K562 (cell line): Measurements from ENCODE around the gene L3MBTL3. TPM values are rescaled to one million over a fixed set of nuclear protein-coding genes. Genes with fewer than 3 reads are reported as not detected.

ENCODE experiments used
- ATAC-seq: fragments of 200-7000 bp; cut with Tn5 transposase; 3 replicates; pipeline ENCODE4 v1.9.1; 2020; ENCODE audit warnings: moderate library complexity
- BruUV-seq: library from RNA; stranded (reverse); fragments of 400-500 nt; replicated peaks from 2 replicates; lab custom pipeline; 2021; lab: Mats Ljungman, UMichigan
- CTCF ChIA-PET: fragments of 300-600 bp; formaldehyde crosslinking; extraction: SDS; loops from one replicate; lab custom pipeline; 2021; ENCODE audit warnings: low intra/inter-chr PET ratio; lab: Yijun Ruan, JAX
- POLR2A ChIA-PET: fragments of 300-600, 350-650 bp; sonication (Branson Sonifier 250); formaldehyde crosslinking; extraction: SDS; loops from one replicate; lab custom pipeline; 2021; ENCODE audit warnings: antibody characterized with exemption, inconsistent platforms; lab: Yijun Ruan, JAX
- DNase-seq, 4 experiments: peaks; one replicate each; pipeline versions ENCODE4 v3.0.0 to v3.0.0-alpha.2; 2011 to 2018; ENCODE audit warnings: low spot score in 3 of 4, mixed read lengths in 3 of 4; ENCODE audit errors: extremely low read depth in 1 of 4
- FAIRE-seq: peaks from 2 replicates; lab custom pipeline; 2011; peaks lifted over from hg19 to GRCh38; lab: Jason Lieb, UNC
- H2AFZ ChIP-seq: 2 replicates; pipeline ENCODE4 v1.6.0; 2011; ENCODE audit warnings: low read depth, low read length, control low read depth, inconsistent platforms
- H3K27ac ChIP-seq: fragments of 200-600 bp; 3 replicates; pipeline ENCODE4 v1.8.0; 2011; ENCODE audit warnings: low read depth, mild to moderate bottlenecking, control low read depth, inconsistent platforms, low read length, moderate library complexity, mixed read lengths; ENCODE audit errors: extremely low read depth
- H3K27me3 ChIP-seq, 2 experiments: fragments of 300-600 bp in 1 of 2; 2 replicates in 1 of 2; 3 replicates in 1 of 2; pipeline versions ENCODE4 v1.6.0 to v1.8.0; 2011; ENCODE audit warnings: inconsistent platforms in 2 of 2, low read length in 2 of 2, mild to moderate bottlenecking in 1 of 2, mixed read lengths in 1 of 2, moderate library complexity in 1 of 2; ENCODE audit not compliant: control insufficient read depth in 2 of 2, insufficient read depth in 2 of 2
- H3K36me3 ChIP-seq: fragments of 300-600 bp; 3 replicates; pipeline ENCODE4 v1.8.0; 2011; ENCODE audit warnings: mild to moderate bottlenecking, low read length, inconsistent platforms; ENCODE audit not compliant: control insufficient read depth, insufficient read depth
- H3K4me1 ChIP-seq, 2 experiments: fragments of 200-600 bp in 1 of 2; replicated peaks in 1 of 2; 2 replicates in 1 of 2; 3 replicates in 1 of 2; pipeline versions ENCODE4 v1.5.1 to v1.8.0; 2011; ENCODE audit warnings: inconsistent platforms in 2 of 2, low read length in 2 of 2, mild to moderate bottlenecking in 1 of 2, mixed read lengths in 1 of 2, moderate library complexity in 1 of 2; ENCODE audit not compliant: control insufficient read depth in 2 of 2, insufficient read depth in 2 of 2
- H3K4me2 ChIP-seq: 2 replicates; pipeline ENCODE4 v1.6.1; 2011; ENCODE audit warnings: low read length, control low read depth, inconsistent platforms, mixed read lengths; ENCODE audit not compliant: insufficient read depth
- H3K4me3 ChIP-seq: fragments of 200-600 bp; sonication (generic), shearing (Covaris generic); 2 replicates; pipeline ENCODE4 v1.5.1; 2016; ENCODE audit warnings: control low read depth, inconsistent platforms
- H3K79me2 ChIP-seq: fragments of 200-600 bp; 3 replicates; pipeline ENCODE4 v1.8.0; 2011; ENCODE audit warnings: low read length, inconsistent platforms; ENCODE audit not compliant: control insufficient read depth, insufficient read depth
- H3K9ac ChIP-seq, 2 experiments: 2 replicates each; pipeline versions ENCODE4 v1.6.0 to v1.6.1; 2011; ENCODE audit warnings: low read depth in 2 of 2, low read length in 2 of 2, control low read depth in 1 of 2, inconsistent platforms in 1 of 2, mild to moderate bottlenecking in 1 of 2, mixed read lengths in 1 of 2; ENCODE audit not compliant: insufficient read depth in 1 of 2
- H3K9me1 ChIP-seq: one replicate; pipeline ENCODE4 v1.6.0; 2011; ENCODE audit warnings: inconsistent platforms, mild to moderate bottlenecking, low read length, moderate library complexity; ENCODE audit not compliant: control insufficient read depth, insufficient read depth
- H3K9me3 ChIP-seq: replicated peaks from 2 replicates; pipeline ENCODE4 v1.5.1; 2011; ENCODE audit warnings: low read depth, low read length, inconsistent platforms; ENCODE audit not compliant: control insufficient read depth, insufficient read depth
- H4K20me1 ChIP-seq: replicated peaks from 2 replicates; pipeline ENCODE4 v1.6.1; 2011; ENCODE audit warnings: low read length, inconsistent platforms, mixed read lengths; ENCODE audit not compliant: control insufficient read depth, insufficient read depth
- CTBP1 ChIP-seq: fragments of 450-650 bp; IDR thresholded peaks from 2 replicates; pipeline ENCODE4 v1.6.1; 2016; ENCODE audit warnings: borderline replicate concordance
- RBM34 ChIP-seq: fragments of 200-400 bp; formaldehyde crosslinking; IDR thresholded peaks from 2 replicates; pipeline ENCODE4 v1.6.1; 2018; ENCODE audit warnings: low read length, borderline replicate concordance; ENCODE audit not compliant: insufficient read depth
- WGBS: fragments of 100-300 bp; shearing (Covaris generic); methylation state at CpG from one replicate; pipeline ENCODE4 v1.1.6; 2016; ENCODE audit warnings: low coverage, mixed read lengths; ENCODE audit not compliant: insufficient coverage; ENCODE audit errors: missing lambda C conversion rate; 5-methylcytosine and 5-hydroxymethylcytosine counted together
- in situ Hi-C: fragments of 300-500 bp; cut with MboI; formaldehyde crosslinking; loops from 4 replicates; pipeline ENCODE4 v1.15.0; 2018; ENCODE audit warnings: inconsistent platforms, mixed read lengths
- intact Hi-C: fragments of 100-400 bp; cut with micrococcal nuclease; formaldehyde crosslinking; loops from 2 replicates; pipeline ENCODE4 v1.14.2; 2022
- polyA plus RNA-seq, 8 experiments: library from polyadenylated mRNA; depleted of rRNA in 4 of 8; stranded (reverse) in 5 of 8; unstranded in 3 of 8; fragments of >200 nt; fragmentation: Nextera tagmentation in 2 of 8; fragmentation: Illumina TruSeq in 1 of 8; extraction: Ambion mirVana in 2 of 8; extraction: Trizol in 1 of 8; gene quantifications; 2 replicates each; pipeline versions ENCODE4 v1.2.1 to v1.2.3, GENCODE V29; 2011 to 2014; ENCODE audit warnings: inconsistent platforms in 1 of 8, missing spikeins in 1 of 8
- total RNA-seq, 7 experiments: library from RNA; depleted of rRNA in 6 of 7; stranded (reverse); fragments of >200 nt in 6 of 7; fragmentation: Illumina TruSeq in 2 of 7; extraction: Trizol in 2 of 7; gene quantifications; 2 replicates each; pipeline versions ENCODE4 v1.2.1 to v1.2.3, GENCODE V29; 2011 to 2021; ENCODE audit warnings: low replicate concordance in 1 of 7

Gene L3MBTL3
- total and polyA plus RNA-seq, 9 of the 15 experiments (the other 6 are each of a cell fraction or from before 2014, with no cell fraction given) = 0.83 to 6.9 (median 5.4) TPM

- TF ChIP-seq RBM34 = no peak
- TF ChIP-seq CTBP1 = no peak
- intact Hi-C loops (no loop called here), in situ Hi-C loops (no loop called here)
- no peak for FAIRE-seq
- H3K4me3 ChIP-seq = no peak overlapping the region
- no TSS peak for BruUV-seq
- no peak for ATAC-seq
- no peaks in the 10 kb centered on the region for H3K27me3 ChIP-seq
- CTCF ChIA-PET = no interaction called here
- no peak overlapping the region for H3K27ac ChIP-seq
- no peaks in the 10 kb centered on the region for H4K20me1 ChIP-seq
- no peak for DNase-seq
- H3K9me1 ChIP-seq = no peaks in the 10 kb centered on the region
- no peaks in the 10 kb centered on the region; a peak in 1 of 5 replicates for H3K4me1 ChIP-seq
- H3K36me3 ChIP-seq = no peaks in the 10 kb centered on the region
- H3K4me2 ChIP-seq = no peak overlapping the region
- H3K9ac ChIP-seq = no peak overlapping the region
- POLR2A ChIA-PET = no interaction called here
- 39% methylated on average over 8 of the region's 8 CpGs for WGBS
- H3K79me2 ChIP-seq = no peaks in the 10 kb centered on the region
- no peaks in the 10 kb centered on the region for H3K9me3 ChIP-seq
- H2AFZ ChIP-seq = no peak overlapping the region
Observed at GRCh38 chr6:130189531-130190397, 171.4 kb downstream of the L3MBTL3 start.

Other genes with a start within 250 kb of the L3MBTL3 start
- not detected in 2 replicates for gene TMEM244, start 157.3 kb upstream of the L3MBTL3 start, total RNA-seq (2014; rRNA removed)
- gene TMEM244, start 157.3 kb upstream of the L3MBTL3 start, total RNA-seq (2014; rRNA removed; fragmentation: Illumina TruSeq; extraction: Trizol) = not detected in 2 replicates
- not detected in 2 replicates for gene TMEM244, start 157.3 kb upstream of the L3MBTL3 start, total RNA-seq (2015; rRNA removed; fragmentation: Illumina TruSeq; extraction: Trizol)
- gene TMEM244, start 157.3 kb upstream of the L3MBTL3 start, total RNA-seq (2021) = not detected in 2 replicates
- not detected in 2 replicates for gene TMEM244, start 157.3 kb upstream of the L3MBTL3 start, polyA plus RNA-seq (2011; rRNA removed)
- gene TMEM244, start 157.3 kb upstream of the L3MBTL3 start, polyA plus RNA-seq (2014; fragmentation: Illumina TruSeq; extraction: Trizol) = not detected in 2 replicates
- not detected for gene TMEM244, start 157.3 kb upstream of the L3MBTL3 start, polyA plus RNA-seq (2014; fragmentation: Nextera tagmentation; extraction: Ambion mirVana)
- not detected in 2 replicates for gene TMEM244, start 157.3 kb upstream of the L3MBTL3 start, polyA plus RNA-seq (2014; rRNA removed)
- gene SAMD3, start 204.4 kb downstream of the L3MBTL3 start, total RNA-seq (2014; rRNA removed) = not detected in 2 replicates
- not detected in 2 replicates for gene SAMD3, start 204.4 kb downstream of the L3MBTL3 start, total RNA-seq (2014; rRNA removed; fragmentation: Illumina TruSeq; extraction: Trizol)
- not detected in 2 replicates for gene SAMD3, start 204.4 kb downstream of the L3MBTL3 start, total RNA-seq (2015; rRNA removed; fragmentation: Illumina TruSeq; extraction: Trizol)
- gene SAMD3, start 204.4 kb downstream of the L3MBTL3 start, total RNA-seq (2021) = 0.29 TPM in 1 of 2 replicates, not detected in the other
- gene SAMD3, start 204.4 kb downstream of the L3MBTL3 start, polyA plus RNA-seq (2011; rRNA removed) = not detected in 2 replicates
- gene SAMD3, start 204.4 kb downstream of the L3MBTL3 start, polyA plus RNA-seq (2014; fragmentation: Illumina TruSeq; extraction: Trizol) = 0.21 TPM in 1 of 2 replicates, not detected in the other
- gene SAMD3, start 204.4 kb downstream of the L3MBTL3 start, polyA plus RNA-seq (2014; fragmentation: Nextera tagmentation; extraction: Ambion mirVana) = under 1 TPM; 0.03 to 0.17 TPM
- gene SAMD3, start 204.4 kb downstream of the L3MBTL3 start, polyA plus RNA-seq (2014; rRNA removed) = 0.19 TPM in 1 of 2 replicates, not detected in the other